Fibroblast of villous mesenchyme (primary cell): ENCODE results near the gene GPR137B. TPM values are rescaled to one million over a fixed set of nuclear protein-coding genes. Genes with fewer than 3 reads are reported as not detected.

Experiments
- DNase-seq: peaks from one replicate; pipeline ENCODE4 v3.0.0-alpha.2; 2010; ENCODE audit warnings: low read depth
- H3K4me3 ChIP-seq: 2 replicates; pipeline ENCODE4 v1.5.1; 2011; ENCODE audit warnings: low read depth, mild to moderate bottlenecking, low read length
- total RNA-seq: library from RNA; depleted of rRNA; stranded (reverse); fragments of >200 nt; gene quantifications from 2 replicates; pipeline ENCODE4 v1.2.3, GENCODE V29; 2012
- TF ChIP-seq, protein P1 (sequence below): IDR thresholded peaks from 2 replicates; pipeline ENCODE4 v1.5.1; 2012; ENCODE audit warnings: low read depth, mild to moderate bottlenecking, low read length; ENCODE audit not compliant: insufficient read depth

GPR137B gene
- total RNA-seq, 1 donor: 13.0 TPM

DNA sequence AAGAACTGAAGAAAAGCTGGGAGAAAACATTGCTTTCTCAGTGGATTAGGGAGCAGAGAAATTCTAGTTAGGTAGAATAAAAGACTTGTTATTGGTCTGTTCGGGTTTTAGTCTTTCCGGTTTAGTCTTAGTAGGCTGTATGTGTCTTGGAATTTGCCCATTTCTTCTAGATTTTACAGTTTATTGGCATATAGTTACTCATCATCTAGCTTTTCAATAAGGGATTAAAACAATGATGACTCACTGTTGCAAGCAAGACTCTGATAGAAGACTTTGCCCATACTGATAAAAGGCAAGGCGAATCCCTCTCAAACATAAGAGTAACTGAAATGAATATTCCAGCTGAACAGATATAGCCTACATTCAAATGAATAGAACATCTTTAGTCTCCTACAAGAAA is 62.3 kb downstream of the GPR137B start:
- TF ChIP-seq, protein P1, sequence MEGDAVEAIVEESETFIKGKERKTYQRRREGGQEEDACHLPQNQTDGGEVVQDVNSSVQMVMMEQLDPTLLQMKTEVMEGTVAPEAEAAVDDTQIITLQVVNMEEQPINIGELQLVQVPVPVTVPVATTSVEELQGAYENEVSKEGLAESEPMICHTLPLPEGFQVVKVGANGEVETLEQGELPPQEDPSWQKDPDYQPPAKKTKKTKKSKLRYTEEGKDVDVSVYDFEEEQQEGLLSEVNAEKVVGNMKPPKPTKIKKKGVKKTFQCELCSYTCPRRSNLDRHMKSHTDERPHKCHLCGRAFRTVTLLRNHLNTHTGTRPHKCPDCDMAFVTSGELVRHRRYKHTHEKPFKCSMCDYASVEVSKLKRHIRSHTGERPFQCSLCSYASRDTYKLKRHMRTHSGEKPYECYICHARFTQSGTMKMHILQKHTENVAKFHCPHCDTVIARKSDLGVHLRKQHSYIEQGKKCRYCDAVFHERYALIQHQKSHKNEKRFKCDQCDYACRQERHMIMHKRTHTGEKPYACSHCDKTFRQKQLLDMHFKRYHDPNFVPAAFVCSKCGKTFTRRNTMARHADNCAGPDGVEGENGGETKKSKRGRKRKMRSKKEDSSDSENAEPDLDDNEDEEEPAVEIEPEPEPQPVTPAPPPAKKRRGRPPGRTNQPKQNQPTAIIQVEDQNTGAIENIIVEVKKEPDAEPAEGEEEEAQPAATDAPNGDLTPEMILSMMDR: no peak
- no peak for DNase-seq

DNA sequence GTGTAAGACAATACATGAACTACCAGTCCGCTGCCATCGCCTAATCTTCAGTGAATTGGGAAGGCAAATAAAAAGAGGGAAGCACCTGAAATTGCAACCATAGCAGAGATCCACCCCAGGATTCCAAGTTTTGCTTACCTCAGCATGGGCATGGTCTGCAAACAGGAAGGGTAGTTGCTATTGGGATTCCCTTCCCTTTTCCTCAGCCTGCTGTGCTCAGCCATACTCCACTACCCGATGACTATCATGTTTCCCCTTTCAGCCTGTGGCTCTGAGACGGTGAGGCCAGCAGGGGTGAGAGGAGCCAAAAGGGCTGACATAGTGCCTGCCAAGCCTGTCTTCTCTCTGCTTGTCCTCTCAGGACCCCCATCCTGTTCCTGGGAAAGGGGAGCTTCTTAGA is 64.2 kb downstream of the GPR137B start:
- no peak for DNase-seq
- H3K4me3 ChIP-seq: no peak overlapping the region
- TF ChIP-seq, protein P1: no peak

More for the DNA sequence above, 62.3 kb downstream of the GPR137B start:
- H3K4me3 ChIP-seq: no peak overlapping the region

DNA sequence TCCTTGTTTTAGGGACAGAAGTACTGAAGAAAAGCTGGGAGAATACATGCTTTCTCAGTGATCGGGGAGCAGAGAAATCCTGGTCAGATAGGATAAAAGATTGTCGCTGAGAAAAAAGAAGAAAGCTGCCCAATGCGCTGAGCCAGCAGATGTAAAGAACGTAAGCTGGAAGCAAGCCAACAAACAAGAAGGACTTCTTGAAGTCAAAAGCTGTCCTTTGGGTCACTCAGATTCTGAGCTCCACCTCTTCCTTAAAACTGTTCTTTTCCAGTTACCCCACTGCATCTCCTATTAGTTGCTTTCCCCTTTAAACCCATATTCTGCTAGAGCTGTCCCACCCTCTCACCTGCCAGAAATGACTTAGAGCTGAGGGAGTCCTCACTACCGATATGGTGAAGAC is 64.8 kb downstream of the GPR137B start:
- DNase-seq: no peak
- no peak overlapping the region for H3K4me3 ChIP-seq
- TF ChIP-seq, protein P1: no peak

DNA sequence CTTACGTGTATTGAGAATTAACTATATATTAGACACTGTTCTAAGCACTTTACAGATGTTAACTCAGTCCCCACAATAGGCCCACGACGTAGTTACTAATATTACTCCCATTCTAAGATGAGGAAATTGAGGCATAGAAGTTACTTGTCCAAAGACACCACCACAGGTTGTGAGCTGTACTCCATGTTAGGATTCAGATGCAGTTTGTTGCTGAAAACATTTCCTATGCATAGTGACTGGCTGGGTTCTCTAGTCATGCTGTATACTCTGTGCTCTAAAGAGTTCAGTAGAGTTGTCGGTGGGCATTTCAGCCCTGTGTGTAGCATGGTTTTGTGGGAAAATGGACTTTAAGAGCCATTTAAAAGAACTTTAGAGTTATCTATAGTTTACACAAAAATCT is 65.2 kb downstream of the GPR137B start:
- no peak for DNase-seq
- H3K4me3 ChIP-seq: no peak overlapping the region
- TF ChIP-seq, protein P1: no peak

DNA sequence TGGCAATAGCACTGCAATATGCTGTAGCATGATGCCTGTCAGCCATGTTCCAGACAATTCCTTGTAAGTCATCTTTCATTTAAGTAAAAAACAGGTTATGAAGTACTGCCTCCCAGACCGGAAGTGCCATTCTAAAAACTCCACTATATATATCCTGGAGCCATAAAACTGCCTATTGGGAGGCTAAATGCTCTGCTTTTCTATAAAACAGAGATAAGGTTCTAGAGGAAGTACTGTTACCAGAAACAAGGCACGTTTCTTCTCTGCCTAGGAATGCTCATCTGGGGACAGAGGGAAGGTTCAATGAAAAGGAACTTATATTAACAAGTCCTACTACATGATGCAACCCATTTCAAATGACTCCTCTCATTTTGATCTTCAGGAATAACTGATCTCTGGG is 66.8 kb downstream of the GPR137B start:
- peak; percentile 16 for DNase-seq
- H3K4me3 ChIP-seq: no peak overlapping the region
- TF ChIP-seq, protein P1: no peak

DNA sequence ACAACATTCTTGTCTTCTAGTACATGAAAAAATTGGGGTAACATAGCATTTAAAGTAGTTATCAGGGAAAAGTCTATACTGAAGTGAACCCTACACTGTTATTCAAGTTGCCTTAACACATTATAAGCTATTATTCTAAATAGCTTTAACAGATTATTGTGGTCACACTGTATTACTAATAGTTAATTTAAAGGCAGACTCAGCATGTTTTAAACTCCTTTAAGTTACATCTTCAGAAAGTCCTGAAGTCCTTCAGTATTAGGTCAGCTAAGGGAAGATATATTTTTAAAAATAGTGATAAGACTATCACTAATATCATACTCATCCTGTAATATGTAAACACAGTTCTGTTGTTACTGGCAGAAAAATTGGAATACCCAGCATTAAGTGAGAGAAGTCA is 67.4 kb downstream of the GPR137B start:
- no peak overlapping the region for H3K4me3 ChIP-seq
- TF ChIP-seq, protein P1: no peak
- no peak for DNase-seq

DNA sequence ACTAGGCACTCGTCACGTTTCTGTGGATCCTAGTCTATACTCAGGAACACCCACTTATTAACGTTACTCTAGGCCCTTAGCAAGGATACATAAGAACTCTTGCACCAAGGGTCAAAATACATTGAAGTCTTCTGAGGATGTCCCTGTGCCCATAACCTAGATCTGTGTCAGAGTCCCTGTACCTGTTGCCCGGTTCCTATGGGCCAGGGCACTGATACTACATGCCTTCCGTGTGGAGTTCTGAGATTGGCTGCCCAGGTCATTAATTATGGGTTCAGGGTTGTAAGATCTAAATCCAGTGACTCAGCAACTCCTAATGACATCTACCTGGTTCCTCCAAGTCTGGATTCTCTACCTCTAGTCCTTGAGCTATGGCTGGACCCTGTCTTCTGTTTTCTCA is 69.5 kb downstream of the GPR137B start:
- TF ChIP-seq, protein P1: no peak
- no peak overlapping the region for H3K4me3 ChIP-seq
- DNase-seq: no peak
